SU-DHL-6 (cell line): ENCODE measurements around the gene PLA2G4F.

Source experiments
- EZH2phosphoT487 ChIP-seq: fragments of 200-600 bp; sonication (generic), shearing (Covaris generic); conservative IDR thresholded peaks from 2 replicates; pipeline ENCODE4 v1.6.1; 2018; ENCODE audit warnings: mild to moderate bottlenecking, antibody characterized with exemption, low read length, moderate library complexity, mixed read lengths
- TF ChIP-seq, protein P1 (sequence below): fragments of 200-600 bp; sonication (generic); IDR thresholded peaks from one replicate; pipeline ENCODE4 v1.5.1; 2017; ENCODE audit warnings: antibody characterized with exemption, mild to moderate bottlenecking, low read length, moderate library complexity; ENCODE audit not compliant: insufficient read depth, poor library complexity, severe bottlenecking

DNA sequence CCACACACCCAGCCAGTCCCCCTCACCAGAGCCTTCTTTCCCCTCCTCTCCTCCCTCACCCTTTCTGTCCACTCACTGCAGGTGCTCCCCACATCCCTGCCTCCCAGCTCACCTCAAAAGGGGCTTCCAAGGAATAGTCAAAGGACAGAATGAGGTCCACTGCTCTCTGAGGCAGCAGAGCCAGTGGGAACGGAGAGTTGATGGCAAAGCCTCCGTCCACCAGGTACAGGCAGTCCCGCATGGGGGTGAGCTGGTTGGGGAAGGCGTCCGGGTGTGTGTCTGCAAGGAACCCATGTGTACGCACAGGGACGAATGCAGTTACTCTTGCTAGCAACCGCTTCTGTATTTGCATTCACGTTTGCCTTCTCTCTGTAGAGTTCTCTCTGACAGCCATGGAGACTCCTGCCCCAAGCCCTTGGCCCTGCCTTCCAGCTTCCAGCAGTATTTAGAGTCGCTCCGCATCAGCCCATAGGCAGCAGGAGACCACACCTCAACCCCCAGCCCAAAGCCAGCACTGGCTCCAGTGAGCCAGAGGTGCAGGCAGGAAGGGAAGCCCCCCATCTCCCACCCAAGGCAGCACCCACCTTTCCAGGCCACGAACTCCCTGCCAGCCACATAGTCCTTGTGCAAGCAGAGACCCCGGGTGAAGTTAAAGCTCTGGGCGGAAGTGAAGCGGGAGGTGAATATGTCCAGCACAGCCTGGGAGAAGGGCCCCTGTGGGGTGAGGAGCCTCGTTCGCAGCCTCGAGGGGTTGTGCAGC, 12.4 kb downstream of the PLA2G4F start:
- TF ChIP-seq, protein P1, sequence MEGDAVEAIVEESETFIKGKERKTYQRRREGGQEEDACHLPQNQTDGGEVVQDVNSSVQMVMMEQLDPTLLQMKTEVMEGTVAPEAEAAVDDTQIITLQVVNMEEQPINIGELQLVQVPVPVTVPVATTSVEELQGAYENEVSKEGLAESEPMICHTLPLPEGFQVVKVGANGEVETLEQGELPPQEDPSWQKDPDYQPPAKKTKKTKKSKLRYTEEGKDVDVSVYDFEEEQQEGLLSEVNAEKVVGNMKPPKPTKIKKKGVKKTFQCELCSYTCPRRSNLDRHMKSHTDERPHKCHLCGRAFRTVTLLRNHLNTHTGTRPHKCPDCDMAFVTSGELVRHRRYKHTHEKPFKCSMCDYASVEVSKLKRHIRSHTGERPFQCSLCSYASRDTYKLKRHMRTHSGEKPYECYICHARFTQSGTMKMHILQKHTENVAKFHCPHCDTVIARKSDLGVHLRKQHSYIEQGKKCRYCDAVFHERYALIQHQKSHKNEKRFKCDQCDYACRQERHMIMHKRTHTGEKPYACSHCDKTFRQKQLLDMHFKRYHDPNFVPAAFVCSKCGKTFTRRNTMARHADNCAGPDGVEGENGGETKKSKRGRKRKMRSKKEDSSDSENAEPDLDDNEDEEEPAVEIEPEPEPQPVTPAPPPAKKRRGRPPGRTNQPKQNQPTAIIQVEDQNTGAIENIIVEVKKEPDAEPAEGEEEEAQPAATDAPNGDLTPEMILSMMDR: no peak
- no peak for TF ChIP-seq EZH2phosphoT487
